ENCODE data around the gene HPSE2. TPM values are rescaled to one million over a fixed set of nuclear protein-coding genes. Genes with fewer than 3 reads are reported as not detected.

Gene HPSE2
- total RNA-seq, 3 donors from 2014 or later, result 2.7 to 8.0 (median 5.9) TPM

DNA sequence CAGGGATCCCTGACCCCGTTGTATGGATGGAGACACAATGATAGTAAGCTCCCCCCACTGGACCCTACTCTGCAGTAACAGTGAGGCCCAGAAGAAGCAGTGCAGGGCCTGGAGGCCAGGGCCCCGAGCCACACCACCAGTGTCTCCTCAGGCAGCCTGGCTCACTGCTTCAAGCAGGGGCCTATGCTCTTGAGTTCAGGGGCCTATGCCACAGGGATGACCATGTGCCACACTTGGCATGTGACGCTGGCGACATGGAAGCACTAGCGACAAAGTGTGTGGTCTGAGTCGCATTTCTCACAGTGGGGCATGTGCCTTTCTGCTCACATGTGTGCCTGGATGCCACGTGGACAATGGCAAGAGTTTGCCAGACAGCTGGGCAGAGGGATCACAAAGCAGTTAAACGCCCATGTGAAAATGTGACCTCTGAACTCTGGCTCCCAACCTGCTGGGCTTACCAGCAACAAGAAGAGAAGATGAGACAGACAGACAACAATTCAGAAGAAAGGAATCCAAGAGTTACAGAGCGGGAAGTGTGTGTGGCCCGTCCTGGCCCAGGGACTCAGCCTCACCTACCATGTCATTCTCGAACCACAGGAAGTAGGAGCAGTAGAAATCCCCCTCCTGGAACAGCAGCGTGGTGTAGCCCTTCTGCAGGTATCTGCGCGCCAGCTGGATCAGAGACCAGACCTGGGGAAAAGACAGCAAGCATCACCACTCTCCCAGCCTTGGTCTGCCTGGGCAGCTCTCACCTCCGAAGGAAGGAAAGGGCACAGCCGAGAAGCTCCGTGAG lies 816.0 kb downstream of the HPSE2 start:
- intact Hi-C loops (cut with DNase I; ENCODE audit: low total_unique reads), result no loop called here
- Histone ChIP-seq H3K4me3 (no peak overlapping the region), H3K4me1 (peaks cover 5 to 9% of the 10 kb centered on the region in 2 donors), H3K36me3 (no peaks in the 10 kb centered on the region), H3K27me3 (no peaks in the 10 kb centered on the region), H3K27ac (no peak overlapping the region), H3K9me3 (no peaks in the 10 kb centered on the region)
- TF ChIP-seq, protein P1, sequence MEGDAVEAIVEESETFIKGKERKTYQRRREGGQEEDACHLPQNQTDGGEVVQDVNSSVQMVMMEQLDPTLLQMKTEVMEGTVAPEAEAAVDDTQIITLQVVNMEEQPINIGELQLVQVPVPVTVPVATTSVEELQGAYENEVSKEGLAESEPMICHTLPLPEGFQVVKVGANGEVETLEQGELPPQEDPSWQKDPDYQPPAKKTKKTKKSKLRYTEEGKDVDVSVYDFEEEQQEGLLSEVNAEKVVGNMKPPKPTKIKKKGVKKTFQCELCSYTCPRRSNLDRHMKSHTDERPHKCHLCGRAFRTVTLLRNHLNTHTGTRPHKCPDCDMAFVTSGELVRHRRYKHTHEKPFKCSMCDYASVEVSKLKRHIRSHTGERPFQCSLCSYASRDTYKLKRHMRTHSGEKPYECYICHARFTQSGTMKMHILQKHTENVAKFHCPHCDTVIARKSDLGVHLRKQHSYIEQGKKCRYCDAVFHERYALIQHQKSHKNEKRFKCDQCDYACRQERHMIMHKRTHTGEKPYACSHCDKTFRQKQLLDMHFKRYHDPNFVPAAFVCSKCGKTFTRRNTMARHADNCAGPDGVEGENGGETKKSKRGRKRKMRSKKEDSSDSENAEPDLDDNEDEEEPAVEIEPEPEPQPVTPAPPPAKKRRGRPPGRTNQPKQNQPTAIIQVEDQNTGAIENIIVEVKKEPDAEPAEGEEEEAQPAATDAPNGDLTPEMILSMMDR (IDR thresholded peaks at IDR 0.05), result no peak
- TF ChIP-seq POLR2A (IDR thresholded peaks at IDR 0.05) (no peak), POLR2AphosphoS5 (IDR thresholded peaks at IDR 0.05) (no peak)
- no peak for DNase-seq (ENCODE audit: low spot score in 2 of 2)

DNA sequence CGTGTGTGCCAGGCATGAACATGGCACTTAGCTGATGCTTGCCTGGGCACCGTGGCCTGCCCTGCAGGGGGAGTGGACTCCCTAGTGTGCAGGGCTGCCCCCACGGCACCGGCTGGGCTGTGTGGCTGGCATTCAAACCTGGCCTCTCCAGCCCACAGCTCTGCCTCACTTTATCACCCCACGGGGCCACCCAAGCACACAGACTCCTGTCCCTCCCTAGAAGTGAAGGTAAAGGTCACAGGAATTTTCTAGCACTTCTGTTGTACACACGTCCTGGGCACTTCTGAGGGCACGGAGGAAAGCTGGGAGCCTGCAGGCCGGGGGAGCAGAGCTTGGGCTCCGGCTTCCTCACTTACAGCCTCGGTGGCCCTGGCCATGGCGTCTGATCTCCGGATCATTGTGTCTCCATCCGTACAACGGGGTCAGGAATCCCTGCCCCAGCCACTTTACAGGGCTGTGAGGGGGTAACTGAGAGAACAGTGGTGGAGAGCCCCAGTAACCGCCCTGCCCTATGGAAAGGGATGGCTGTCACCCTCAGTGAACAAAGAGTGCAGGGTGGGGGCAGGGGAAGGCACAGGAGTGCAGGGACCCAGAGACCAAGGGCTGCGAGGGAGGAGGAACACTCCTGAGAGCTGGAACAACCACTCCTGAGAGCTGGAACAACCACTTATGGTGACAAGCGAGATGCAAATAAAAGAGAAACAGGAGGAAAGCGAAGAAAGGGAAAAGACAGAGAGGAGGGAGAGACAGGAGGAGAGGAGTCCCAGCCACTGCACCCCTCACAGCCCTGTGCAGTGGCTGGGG lies 816.8 kb downstream of the HPSE2 start:
- intact Hi-C loops (cut with DNase I; ENCODE audit: low total_unique reads), result no loop called here

DNA sequence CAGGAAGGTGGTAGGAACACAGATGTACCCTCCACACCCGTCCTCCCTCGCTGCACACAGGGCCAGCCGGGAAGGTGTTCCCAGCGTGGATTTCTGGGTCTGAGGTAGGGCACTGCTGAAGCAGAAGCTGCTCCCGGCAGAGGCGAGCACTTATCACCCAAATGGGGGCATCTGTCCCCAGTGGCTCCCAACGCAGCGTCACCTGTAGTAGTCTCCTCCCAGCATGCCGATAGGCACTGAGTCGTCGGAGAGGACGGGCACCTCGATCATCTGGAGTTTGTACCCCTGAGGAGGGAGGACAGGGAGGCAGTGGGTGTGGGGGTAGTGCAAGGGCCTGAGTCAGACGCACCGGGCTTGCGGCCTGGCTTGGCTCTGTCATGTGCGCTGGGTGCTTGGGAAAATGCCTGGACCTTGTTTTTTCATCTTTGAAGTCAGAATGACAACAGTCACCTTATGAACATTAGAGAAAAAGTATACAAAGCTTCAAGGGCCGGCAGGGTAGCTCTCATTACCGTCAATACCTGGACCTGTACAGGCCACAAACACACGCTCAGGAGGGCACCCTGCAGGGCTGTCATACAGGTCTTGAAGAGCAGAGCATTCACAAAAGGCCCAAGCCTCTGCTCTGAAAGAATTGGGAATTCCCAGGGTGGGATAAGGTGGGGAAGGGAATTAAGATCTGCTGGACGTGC lies 817.5 kb downstream of the HPSE2 start:
- Histone ChIP-seq H3K27ac (no peak overlapping the region), H3K4me1 (peaks cover 5 to 15% of the 10 kb centered on the region in 2 donors), H3K27me3 (no peaks in the 10 kb centered on the region), H3K4me3 (no peak overlapping the region), H3K36me3 (no peaks in the 10 kb centered on the region), H3K9me3 (no peaks in the 10 kb centered on the region)
- no peak for DNase-seq (ENCODE audit: low spot score in 2 of 2)
- intact Hi-C loops (cut with DNase I; ENCODE audit: low total_unique reads), result no loop called here
- TF ChIP-seq, protein P1 (IDR thresholded peaks at IDR 0.05), result no peak
- no peak for TF ChIP-seq POLR2AphosphoS5 (IDR thresholded peaks at IDR 0.05)
- no peak for TF ChIP-seq POLR2A (IDR thresholded peaks at IDR 0.05)

More for the DNA sequence above, 816.8 kb downstream of the HPSE2 start:
- Histone ChIP-seq H3K27me3 (no peaks in the 10 kb centered on the region), H3K4me3 (no peak overlapping the region), H3K36me3 (no peaks in the 10 kb centered on the region), H3K4me1 (peaks cover 5 to 15% of the 10 kb centered on the region in 2 donors), H3K27ac (no peak overlapping the region), H3K9me3 (no peaks in the 10 kb centered on the region)
- no peak for TF ChIP-seq POLR2A (IDR thresholded peaks at IDR 0.05)
- TF ChIP-seq POLR2AphosphoS5 (IDR thresholded peaks at IDR 0.05), result no peak
- TF ChIP-seq, protein P1 (IDR thresholded peaks at IDR 0.05), result no peak
- DNase-seq (ENCODE audit: low spot score in 2 of 2), result no peak

DNA sequence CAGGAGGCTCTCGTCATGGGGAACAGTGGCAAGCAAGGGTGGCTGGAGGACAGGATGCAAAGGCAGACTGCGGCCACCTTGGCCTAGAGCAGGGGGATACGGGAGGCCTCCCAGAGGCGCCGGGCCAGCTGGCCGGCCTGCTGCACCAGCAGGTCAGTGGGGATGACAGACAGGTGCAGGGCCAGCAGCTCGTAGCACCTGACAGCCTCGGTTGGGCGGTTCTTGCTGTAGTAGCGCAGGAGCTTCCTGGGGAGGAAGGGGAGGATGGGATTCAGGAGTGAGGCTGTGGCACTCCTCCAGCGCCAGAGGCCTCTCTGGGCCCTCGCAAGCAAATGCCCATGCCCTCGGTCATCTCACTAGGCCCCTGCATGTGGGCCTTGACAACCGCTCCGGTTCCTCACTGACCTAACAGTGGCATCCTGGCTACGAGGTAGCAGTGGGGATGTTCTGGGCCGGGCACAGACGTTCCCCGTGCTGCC lies 818.1 kb downstream of the HPSE2 start:
- TF ChIP-seq POLR2A (IDR thresholded peaks at IDR 0.05) (no peak), POLR2AphosphoS5 (IDR thresholded peaks at IDR 0.05) (no peak)
- TF ChIP-seq, protein P1 (IDR thresholded peaks at IDR 0.05), result no peak
- Histone ChIP-seq H3K9me3 (no peaks in the 10 kb centered on the region), H3K27ac (no peak overlapping the region), H3K4me3 (no peak overlapping the region), H3K4me1 (peaks cover 5 to 15% of the 10 kb centered on the region in 2 donors), H3K36me3 (no peaks in the 10 kb centered on the region), H3K27me3 (no peaks in the 10 kb centered on the region)
- no peak for DNase-seq (ENCODE audit: low spot score in 2 of 2)
- intact Hi-C loops (cut with DNase I; ENCODE audit: low total_unique reads), result no loop called here
